ENCODE data around the gene KCNG1. TPM values are rescaled to one million over a fixed set of nuclear protein-coding genes. Genes with fewer than 3 reads are reported as not detected.

The KCNG1 gene
- total RNA-seq, 6 experiments from 2014 or later, result 3.0 to 5.4 (median 3.5) TPM

GRCh38 chr20:51014797-51015722 lies 7.8 kb downstream of the KCNG1 start:
- Mint-ChIP-seq H3K4me1 (ENCODE audit: low read depth) (peaks cover 8% of the 10 kb centered on the region), H3K36me3 (ENCODE audit: low read depth) (no peaks in the 10 kb centered on the region), H3K27me3 (ENCODE audit: insufficient read depth) (peaks cover 2% of the 10 kb centered on the region; the same call in 1 of the 2 replicates), H3K9me3 (no peaks in the 10 kb centered on the region), H3K4me3 (no peak overlapping the region), H3K27ac (no peak overlapping the region)
- TF ChIP-seq, protein P1, sequence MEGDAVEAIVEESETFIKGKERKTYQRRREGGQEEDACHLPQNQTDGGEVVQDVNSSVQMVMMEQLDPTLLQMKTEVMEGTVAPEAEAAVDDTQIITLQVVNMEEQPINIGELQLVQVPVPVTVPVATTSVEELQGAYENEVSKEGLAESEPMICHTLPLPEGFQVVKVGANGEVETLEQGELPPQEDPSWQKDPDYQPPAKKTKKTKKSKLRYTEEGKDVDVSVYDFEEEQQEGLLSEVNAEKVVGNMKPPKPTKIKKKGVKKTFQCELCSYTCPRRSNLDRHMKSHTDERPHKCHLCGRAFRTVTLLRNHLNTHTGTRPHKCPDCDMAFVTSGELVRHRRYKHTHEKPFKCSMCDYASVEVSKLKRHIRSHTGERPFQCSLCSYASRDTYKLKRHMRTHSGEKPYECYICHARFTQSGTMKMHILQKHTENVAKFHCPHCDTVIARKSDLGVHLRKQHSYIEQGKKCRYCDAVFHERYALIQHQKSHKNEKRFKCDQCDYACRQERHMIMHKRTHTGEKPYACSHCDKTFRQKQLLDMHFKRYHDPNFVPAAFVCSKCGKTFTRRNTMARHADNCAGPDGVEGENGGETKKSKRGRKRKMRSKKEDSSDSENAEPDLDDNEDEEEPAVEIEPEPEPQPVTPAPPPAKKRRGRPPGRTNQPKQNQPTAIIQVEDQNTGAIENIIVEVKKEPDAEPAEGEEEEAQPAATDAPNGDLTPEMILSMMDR (IDR thresholded peaks at IDR 0.05), result peak; percentile 88
- DNase-seq, result peak; percentile 55

DNA sequence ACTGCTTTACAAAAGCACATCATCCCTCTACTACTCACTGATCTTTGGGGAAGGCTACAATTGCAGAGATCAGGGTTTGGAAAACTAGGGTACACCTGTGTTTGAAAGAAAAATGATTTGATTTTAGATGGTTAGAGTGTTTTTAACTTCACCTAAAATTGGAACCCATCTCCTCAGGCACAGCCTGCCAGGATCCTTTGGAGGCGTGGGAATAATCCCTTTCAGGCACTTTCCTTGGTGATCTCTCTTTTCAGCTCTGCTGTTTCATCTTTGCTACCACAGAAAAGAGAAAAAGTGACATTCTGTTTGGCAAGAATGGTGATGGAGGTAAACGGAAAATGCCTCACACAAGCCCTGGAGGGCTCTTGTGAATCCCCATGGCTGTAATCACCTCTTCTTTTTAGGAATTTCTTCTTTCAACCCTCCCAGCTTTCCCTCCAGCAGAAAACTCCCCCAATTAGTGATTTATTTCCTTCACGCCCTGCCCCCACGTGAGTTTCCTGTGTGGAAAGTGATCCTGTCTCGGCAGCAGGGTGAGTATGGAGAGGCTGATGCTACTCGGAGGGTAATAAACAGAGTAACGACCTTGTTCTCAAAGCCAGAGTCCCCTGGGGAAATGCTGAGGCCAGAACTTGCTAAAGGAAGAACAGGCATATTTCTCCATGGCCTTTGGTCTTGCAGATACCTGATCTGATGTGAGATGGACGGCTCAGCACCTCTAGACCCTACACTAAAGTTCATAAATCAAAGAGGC lies 9.2 kb downstream of the KCNG1 start:
- TF ChIP-seq, protein P1 (IDR thresholded peaks at IDR 0.05), result no peak
- H3K4me1 Mint-ChIP-seq (ENCODE audit: low read depth), result peaks cover 8% of the 10 kb centered on the region
- no peak overlapping the region for H3K27ac Mint-ChIP-seq
- H3K4me3 Mint-ChIP-seq, result no peak overlapping the region
- H3K9me3 Mint-ChIP-seq, result no peaks in the 10 kb centered on the region
- H3K27me3 Mint-ChIP-seq (ENCODE audit: insufficient read depth), result peaks cover 2% of the 10 kb centered on the region; the same call in 1 of the 2 replicates
- no peaks in the 10 kb centered on the region for H3K36me3 Mint-ChIP-seq (ENCODE audit: low read depth)
- no peak for DNase-seq

DNA sequence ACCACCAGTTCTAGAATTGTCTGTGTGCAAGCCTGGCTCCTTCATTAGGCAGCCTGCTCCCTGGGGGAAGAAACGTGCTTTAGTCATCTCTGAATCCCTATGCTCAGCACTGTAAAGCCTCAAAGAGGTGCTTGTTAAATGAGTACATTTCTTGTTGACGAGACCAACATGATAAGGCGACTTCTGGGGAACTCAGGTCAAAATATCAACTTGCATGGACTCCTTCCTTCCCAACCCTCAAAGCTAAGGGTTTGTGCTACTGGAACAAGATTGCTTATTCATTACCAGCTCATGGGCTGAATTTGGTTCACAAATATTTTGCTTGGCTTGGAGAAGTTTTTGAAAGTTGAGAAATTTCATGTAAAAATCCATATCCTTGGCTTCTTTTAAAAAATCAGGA lies 10.6 kb downstream of the KCNG1 start:
- DNase-seq, result no peak
- Mint-ChIP-seq H3K27me3 (ENCODE audit: insufficient read depth) (peaks cover 2% of the 10 kb centered on the region; the same call in 1 of the 2 replicates), H3K4me1 (ENCODE audit: low read depth) (peaks cover 8% of the 10 kb centered on the region), H3K9me3 (no peaks in the 10 kb centered on the region), H3K36me3 (ENCODE audit: low read depth) (no peaks in the 10 kb centered on the region), H3K4me3 (no peak overlapping the region), H3K27ac (no peak overlapping the region)
- TF ChIP-seq, protein P1 (IDR thresholded peaks at IDR 0.05), result no peak

DNA sequence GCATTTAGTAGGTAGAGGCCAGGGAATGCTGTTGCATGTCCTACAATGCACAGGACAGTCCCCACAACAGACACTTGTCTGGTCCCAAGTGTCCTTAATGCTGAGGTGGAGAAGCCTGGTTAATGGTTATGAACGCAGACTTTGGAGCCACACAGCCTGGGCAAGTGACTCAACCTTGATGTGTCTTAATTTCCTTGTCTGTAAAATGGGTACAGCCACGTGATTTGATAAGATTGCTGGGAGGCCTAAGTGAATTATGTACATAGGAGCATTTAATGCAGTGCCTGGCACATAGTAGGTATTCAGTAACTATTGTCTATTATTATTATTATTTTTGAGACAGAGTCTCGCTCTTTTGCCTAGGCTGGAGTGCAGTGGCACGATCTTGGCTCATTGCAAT lies 11.4 kb downstream of the KCNG1 start:
- Mint-ChIP-seq H3K4me1 (ENCODE audit: low read depth) (peaks cover 8% of the 10 kb centered on the region), H3K27me3 (ENCODE audit: insufficient read depth) (peaks cover 2% of the 10 kb centered on the region), H3K36me3 (ENCODE audit: low read depth) (no peaks in the 10 kb centered on the region), H3K27ac (no peak overlapping the region), H3K9me3 (no peaks in the 10 kb centered on the region), H3K4me3 (no peak overlapping the region)
- no peak for DNase-seq
- TF ChIP-seq, protein P1 (IDR thresholded peaks at IDR 0.05), result no peak

GRCh38 chr20:51010932-51011331 lies 12.0 kb downstream of the KCNG1 start:
- DNase-seq, result no peak
- Mint-ChIP-seq H3K27ac (no peak overlapping the region), H3K36me3 (ENCODE audit: low read depth) (no peaks in the 10 kb centered on the region), H3K27me3 (ENCODE audit: insufficient read depth) (peaks cover 2% of the 10 kb centered on the region), H3K9me3 (no peaks in the 10 kb centered on the region), H3K4me1 (ENCODE audit: low read depth) (peaks cover 8% of the 10 kb centered on the region), H3K4me3 (no peak overlapping the region)
- TF ChIP-seq, protein P1 (IDR thresholded peaks at IDR 0.05), result no peak
